Lower leg skin (tissue), 4 donors: Measurements from ENCODE around the gene GSTA4. TPM values are rescaled to one million over a fixed set of nuclear protein-coding genes. Genes with fewer than 3 reads are reported as not detected.

Source experiments
- DNase-seq, 2 donors: peaks; one replicate each; pipeline ENCODE4 v3.0.0-alpha.2; 2019; ENCODE audit warnings: low spot score in 2 of 2
- H3K4me3 ChIP-seq: fragments of 200-600 bp; sonication (generic); 2 replicates; pipeline ENCODE4 v1.5.1; 2017; ENCODE audit warnings: mild to moderate bottlenecking, low read depth; ENCODE audit not compliant: poor library complexity, severe bottlenecking
- POLR2A ChIP-seq, 2 donors: fragments of 450-650 bp; IDR thresholded peaks; one replicate each; pipeline ENCODE4 v1.6.1; 2016 to 2017; ENCODE audit warnings: antibody characterized with exemption in 2 of 2, mild to moderate bottlenecking in 1 of 2, moderate library complexity in 1 of 2
- WGBS, 2 donors: methylation state at CpG; one replicate each; pipeline ENCODE4 v1.1.5; 2018; 5-methylcytosine and 5-hydroxymethylcytosine counted together
- intact Hi-C: fragments of 100-400 bp; cut with DNase I; formaldehyde crosslinking; loops from one replicate; pipeline ENCODE4 v1.15.0; 2023; ENCODE audit warnings: low total_unique reads
- total RNA-seq, 4 donors: library from RNA; depleted of rRNA; stranded (reverse); fragments of >200 nt; gene quantifications; one replicate each; pipeline ENCODE4 v1.1.0, GENCODE V29; 2016
- TF ChIP-seq, protein P1 (sequence below), 3 donors: fragments of 450-650 bp; IDR thresholded peaks; one replicate each; pipeline ENCODE4 v1.5.1; 2016; ENCODE audit warnings: antibody characterized with exemption in 3 of 3, mild to moderate bottlenecking in 3 of 3, moderate library complexity in 2 of 3

Gene GSTA4
- total RNA-seq, 4 donors from 2014 or later, result 114 to 148 (median 117) TPM

DNA sequence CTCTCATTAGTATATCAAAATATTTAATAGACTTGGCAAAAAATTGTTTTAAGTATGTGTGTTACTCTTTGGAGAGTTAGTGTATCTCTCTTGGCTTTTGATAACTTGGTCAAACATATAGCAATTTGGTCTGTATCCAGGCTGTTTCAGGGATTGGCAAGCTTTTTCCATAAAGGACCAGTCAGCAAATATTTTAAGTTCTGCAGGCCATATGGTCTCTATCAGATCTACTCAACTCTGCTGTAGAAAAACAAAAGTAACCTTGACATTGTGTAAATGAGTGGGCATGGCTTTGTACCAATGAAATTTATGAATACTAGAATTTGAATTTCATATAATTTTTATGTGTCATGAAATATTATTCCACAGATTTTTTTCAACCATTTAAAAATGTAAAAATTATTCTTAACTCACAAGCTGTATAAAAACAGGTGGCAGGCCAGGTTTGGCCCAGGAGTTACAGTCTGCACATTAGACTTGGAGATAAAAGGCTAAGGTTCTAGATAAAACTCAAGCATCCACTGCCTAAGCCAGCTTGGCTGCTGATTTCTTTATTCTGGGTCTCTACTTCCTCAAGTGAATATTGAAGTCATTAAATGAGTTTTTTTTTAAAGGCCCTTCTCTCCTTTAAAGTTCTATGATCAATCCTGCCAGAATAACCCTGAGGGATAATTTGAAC lies 13.7 kb downstream of the GSTA4 start:
- DNase-seq, result no peak
- TF ChIP-seq, protein P1, sequence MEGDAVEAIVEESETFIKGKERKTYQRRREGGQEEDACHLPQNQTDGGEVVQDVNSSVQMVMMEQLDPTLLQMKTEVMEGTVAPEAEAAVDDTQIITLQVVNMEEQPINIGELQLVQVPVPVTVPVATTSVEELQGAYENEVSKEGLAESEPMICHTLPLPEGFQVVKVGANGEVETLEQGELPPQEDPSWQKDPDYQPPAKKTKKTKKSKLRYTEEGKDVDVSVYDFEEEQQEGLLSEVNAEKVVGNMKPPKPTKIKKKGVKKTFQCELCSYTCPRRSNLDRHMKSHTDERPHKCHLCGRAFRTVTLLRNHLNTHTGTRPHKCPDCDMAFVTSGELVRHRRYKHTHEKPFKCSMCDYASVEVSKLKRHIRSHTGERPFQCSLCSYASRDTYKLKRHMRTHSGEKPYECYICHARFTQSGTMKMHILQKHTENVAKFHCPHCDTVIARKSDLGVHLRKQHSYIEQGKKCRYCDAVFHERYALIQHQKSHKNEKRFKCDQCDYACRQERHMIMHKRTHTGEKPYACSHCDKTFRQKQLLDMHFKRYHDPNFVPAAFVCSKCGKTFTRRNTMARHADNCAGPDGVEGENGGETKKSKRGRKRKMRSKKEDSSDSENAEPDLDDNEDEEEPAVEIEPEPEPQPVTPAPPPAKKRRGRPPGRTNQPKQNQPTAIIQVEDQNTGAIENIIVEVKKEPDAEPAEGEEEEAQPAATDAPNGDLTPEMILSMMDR (IDR thresholded peaks at IDR 0.05), result no peak
- no peak for TF ChIP-seq POLR2A (IDR thresholded peaks at IDR 0.05)
- intact Hi-C loops, result no loop called here
- no peak overlapping the region for H3K4me3 ChIP-seq

DNA sequence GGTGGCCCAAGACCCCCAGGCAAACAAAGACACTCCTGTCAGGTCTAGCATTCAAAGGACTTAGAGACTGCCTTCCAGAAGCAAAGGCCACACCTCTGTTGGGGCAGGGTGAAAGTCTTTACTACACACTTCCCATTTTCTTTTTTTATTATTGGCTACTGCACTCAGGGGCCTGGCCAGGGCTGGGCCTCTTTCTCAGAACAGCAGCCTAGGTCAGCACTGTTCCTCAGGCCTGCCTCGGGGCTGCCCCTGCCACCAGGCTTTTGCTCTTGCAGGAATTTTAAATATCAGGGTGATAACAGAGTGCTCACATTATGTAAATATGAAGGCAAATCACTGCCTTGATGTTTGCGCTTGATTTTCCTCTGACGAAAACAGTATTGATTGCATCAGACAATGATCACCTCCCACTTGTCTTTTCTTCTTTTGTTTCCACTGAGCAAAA lies 18.5 kb downstream of the GSTA4 start:
- TF ChIP-seq, protein P1 (IDR thresholded peaks at IDR 0.05), result no peak
- no peak for TF ChIP-seq POLR2A (IDR thresholded peaks at IDR 0.05)
- intact Hi-C loops, result no loop called here
- DNase-seq, result no peak
- no peak overlapping the region for H3K4me3 ChIP-seq
- WGBS, 2 donors, result 57 to 65% methylated on average over 3 of the region's 3 CpGs

DNA sequence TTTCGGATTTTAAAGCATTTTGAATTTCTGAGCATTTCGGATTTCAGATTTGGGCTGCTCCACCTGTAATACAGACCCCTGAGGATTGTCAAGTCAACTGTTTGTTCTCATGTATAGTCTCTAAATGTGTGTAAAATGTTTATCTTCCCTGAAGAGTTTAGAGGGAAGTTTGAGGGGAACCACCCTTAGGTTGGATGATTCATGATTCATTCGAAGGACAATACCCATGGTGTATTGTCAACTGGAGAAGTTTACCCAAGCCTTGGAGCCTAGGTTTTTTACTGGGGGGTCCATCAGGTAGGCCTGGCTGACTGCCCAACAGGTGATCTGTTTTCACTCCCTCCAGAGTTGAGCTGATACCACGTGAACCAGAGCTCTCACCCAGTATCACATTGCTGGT lies 18.9 kb downstream of the GSTA4 start:
- 82% methylated on average over 4 of the region's 4 CpGs for WGBS, 2 donors
- TF ChIP-seq POLR2A (IDR thresholded peaks at IDR 0.05), result no peak
- TF ChIP-seq, protein P1 (IDR thresholded peaks at IDR 0.05), result no peak
- H3K4me3 ChIP-seq, result no peak overlapping the region
- intact Hi-C loops, result no loop called here
- DNase-seq, result no peak

DNA sequence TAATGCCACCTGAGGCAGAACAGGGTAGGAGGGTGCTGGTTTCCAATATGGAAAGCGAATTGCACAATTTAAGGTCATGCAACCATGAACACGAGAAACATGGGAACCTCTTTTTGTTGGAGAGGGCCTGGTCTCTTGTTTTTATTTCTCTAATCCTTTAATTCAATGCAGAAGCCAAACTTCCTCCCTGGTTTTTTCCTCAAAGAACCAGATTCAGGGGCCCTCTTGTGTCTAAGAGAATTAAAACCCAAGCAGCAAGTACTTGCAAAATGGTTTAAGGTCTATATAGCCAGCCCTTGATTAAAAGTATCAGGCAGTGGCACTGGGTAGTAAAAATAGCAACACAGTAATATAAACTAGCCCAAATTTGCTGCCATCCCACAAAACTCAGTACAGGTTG lies 19.5 kb downstream of the GSTA4 start:
- intact Hi-C loops, result no loop called here
- H3K4me3 ChIP-seq, result no peak overlapping the region
- DNase-seq, result no peak
- WGBS, 2 donors, result 61% methylated on average over 2 of the region's 2 CpGs
- no peak for TF ChIP-seq POLR2A (IDR thresholded peaks at IDR 0.05)
- TF ChIP-seq, protein P1 (IDR thresholded peaks at IDR 0.05), result no peak

DNA sequence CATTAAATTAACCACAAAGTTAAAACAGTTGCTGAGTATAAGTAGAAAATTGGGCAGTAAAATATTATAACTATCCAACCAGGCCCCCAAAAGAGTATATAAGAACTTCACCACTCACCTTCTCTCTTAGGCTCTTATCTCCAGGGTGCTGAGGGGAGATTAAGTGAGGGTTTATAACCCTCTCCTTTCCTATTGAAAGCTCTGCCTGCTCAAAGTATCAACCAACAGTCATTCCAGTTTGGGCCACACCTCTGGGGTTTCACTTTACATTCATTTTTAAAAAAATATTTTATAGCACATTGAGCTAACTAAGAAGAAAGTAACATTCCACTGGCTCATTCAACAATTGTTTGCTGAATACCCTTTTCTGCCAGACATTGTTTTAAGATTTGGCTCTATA lies 22.1 kb downstream of the GSTA4 start:
- DNase-seq, result no peak
- no peak overlapping the region for H3K4me3 ChIP-seq
- TF ChIP-seq, protein P1 (IDR thresholded peaks at IDR 0.05), result no peak
- TF ChIP-seq POLR2A (IDR thresholded peaks at IDR 0.05), result no peak
- intact Hi-C loops, result no loop called here

DNA sequence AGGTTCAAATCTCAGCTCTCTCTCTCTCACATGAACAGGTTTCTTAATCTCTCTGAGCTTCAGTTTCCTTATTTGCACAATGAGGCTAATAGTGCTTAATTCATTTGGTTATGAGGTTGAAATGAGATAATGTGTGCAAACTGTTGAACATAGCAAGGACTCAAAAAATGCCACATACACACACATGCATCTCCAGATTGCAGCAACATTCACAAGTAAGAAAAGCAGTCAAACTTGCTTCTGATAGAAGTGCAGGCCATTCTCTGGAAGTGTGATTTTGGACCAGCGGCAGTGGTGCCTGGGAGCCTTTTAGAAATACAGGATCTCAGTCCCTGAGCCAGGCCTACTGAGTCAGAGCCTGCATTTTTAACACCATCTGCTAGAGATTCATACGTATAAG lies 25.7 kb downstream of the GSTA4 start:
- intact Hi-C loops, result no loop called here
- no peak overlapping the region for H3K4me3 ChIP-seq
- TF ChIP-seq, protein P1 (IDR thresholded peaks at IDR 0.05), result no peak
- no peak for TF ChIP-seq POLR2A (IDR thresholded peaks at IDR 0.05)
- DNase-seq, result no peak
- 82 to 84% methylated on average over 2 of the region's 2 CpGs for WGBS, 2 donors
